HG03565 (cell line): ENCODE measurements around the gene KLHL7.
"Not testable (repeated sequence)": the region's sequence is repeated elsewhere in the genome, so short reads cannot be mapped to it uniquely, and the experiment has no call there.

ENCODE experiments used
- ATAC-seq: cut with Tn5 transposase; IDR thresholded peaks from one replicate; pipeline ENCODE4 v1.9.1; 2021; ENCODE audit warnings: mild to moderate bottlenecking, moderate library complexity; ENCODE audit not compliant: unreplicated experiment

Gene KLHL7

DNA sequence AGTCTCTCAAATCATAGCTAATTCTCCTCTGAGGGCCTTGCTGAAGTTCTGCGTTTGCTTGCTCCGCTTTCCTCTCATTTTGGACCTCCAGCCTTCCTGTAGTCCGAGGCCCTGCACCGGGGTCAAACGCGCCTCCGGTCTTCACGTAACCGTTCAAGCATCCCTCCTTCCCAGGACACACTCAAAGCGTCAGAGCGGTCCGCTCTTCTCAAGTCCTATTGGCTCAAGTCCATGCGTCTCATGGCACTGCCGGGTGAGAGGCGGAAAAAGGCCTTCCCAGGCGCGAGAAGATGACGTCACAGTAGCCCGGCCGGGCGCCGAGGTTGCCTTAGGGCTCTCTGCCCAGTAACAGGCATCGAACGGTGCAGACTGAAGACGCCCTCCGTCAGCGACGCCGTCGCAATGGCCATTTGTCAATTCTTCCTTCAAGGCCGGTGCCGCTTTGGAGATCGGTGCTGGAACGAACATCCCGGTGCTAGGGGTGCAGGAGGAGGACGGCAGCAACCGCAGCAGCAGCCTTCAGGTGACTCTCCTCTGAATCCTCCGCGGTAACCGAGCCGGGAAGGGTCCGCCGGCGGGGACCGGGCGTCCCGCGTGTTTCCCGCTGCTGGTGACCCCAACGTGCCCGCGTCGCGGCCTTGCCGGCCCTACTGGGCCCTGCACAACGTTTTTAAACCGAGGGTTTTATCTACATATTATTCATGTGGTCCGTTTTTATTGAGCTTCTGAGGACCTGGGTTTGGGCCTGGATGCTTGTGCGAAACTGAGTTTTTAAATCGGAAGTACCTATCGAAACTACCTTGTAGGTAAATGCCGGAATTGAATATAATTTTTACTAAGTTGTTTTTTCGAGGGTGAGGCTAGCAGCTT lies 76.3 kb downstream of the KLHL7 start, which contains the start of gene NUP42:
Gene NUP42, plus strand, starts transcription at position 365 of the 870 bp plus-strand sequence. Its CDS starts 38 bp downstream, at position 403.
- peak; percentile 95 for ATAC-seq

DNA sequence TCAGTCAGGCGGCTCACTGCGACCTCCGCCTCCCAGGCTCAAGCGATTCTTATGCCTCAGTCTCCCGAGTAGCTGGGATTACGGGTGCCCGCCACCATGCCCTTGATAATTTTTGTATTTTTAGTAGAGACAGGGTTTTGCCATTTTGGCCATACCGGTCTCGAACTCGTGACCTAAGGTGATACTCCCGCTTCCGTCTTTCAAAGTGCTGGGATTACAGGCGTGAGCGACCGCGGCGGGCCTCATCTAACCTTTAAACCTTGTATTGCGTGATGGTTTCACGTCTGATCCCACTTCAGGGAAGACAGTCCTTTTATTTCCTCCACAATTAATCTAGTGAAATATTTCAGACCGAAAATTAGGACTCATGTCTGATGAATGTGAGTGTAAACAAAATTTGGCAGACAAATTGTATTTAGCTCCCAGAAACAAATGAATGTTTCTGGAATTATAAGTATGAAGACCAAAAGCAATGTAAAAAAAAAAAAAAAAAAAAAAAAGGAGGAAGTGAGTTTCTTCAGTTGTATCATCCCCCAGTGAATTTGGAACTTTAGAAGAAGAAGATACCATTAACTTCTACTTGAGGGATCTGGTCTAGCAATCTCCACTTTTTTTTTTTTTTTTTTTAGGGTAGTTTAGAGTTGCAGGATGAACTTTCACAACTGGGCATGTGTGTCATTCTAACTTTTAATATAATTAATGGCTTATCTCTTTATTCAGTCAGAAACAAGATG lies 77.9 kb downstream of the KLHL7 start:
- no peak for ATAC-seq

DNA sequence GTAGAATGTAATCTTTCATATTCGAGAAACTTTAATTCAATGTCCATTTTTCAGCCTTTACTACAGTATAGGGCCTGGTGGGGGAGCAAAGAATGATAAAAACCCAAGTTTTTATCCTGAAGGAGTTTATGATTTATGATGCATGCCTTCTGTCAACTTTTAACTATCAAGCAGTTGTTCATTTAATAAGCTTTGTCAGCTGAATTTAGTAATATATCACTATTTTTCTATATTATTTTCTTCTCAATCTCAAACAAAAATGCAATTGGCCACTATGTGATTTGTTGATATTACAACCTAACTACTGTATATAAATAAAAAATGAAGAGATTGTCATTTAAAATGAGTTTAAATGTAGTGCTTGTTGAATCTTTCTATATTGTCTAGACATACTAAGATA lies 78.7 kb downstream of the KLHL7 start:
- no peak for ATAC-seq

DNA sequence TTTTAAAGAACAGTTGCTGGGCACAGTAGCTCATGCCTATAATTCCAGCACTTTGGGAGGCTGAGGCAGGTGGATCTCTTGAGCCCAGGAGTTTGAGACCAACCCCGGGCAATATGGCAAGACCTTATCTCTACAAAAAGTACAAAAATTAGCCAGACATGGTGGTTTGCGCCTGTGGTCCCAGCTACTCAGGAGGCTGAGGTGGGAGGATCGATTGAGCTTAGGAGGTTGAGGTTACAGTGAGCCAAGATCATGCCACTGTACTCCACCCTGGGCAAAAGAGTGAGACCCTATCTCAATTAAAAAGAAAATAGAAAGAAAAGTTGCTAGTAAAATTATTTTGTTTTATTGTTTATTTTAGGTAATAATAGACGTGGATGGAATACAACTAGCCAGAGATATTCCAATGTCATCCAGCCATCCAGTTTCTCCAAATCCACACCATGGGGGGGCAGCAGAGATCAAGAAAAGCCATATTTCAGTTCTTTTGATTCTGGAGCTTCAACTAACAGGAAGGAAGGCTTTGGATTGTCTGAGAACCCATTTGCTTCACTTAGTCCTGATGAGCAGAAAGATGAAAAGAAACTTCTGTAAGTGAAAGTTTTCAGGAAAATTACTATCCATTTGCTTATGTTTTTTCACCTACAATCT lies 79.2 kb downstream of the KLHL7 start:
- ATAC-seq = no peak

DNA sequence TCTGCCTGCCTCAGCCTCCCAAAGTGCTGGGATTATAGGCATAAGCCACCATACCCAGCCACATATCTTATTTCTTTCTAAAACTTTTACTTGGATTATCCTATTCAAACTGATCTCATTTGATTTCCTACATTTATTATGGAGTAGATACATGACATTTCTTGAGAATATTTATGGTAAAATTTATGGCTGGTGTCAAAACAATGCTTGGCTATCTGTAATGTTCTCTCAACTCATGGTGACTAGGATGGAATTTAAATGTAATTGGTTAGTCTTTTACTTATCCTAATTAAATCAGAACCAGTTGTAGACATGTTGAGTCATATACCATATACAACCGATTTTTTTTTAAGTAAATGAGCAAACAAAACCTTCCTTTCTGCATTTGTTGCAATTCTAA lies 80.4 kb downstream of the KLHL7 start:
- ATAC-seq = no peak

DNA sequence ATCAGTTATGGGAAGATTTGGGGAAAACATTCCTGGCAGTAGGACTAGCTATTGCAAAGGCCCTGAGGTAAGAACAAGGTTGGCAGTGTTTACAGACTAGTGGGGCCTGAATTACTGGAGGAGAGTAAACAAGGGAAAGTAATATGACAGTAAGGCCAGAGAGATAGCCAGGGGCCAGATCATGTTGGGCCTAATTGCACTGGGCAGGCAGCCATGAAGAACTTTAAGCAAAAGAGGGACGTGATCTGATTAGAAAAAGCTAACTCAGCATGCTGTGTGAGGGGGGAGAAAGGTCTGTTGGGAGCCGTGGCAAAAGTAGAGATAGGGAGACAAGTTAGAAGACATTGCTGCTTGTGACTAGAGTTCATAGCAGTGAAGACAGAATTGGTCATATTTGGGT lies 85.4 kb downstream of the KLHL7 start:
- no peak for ATAC-seq

DNA sequence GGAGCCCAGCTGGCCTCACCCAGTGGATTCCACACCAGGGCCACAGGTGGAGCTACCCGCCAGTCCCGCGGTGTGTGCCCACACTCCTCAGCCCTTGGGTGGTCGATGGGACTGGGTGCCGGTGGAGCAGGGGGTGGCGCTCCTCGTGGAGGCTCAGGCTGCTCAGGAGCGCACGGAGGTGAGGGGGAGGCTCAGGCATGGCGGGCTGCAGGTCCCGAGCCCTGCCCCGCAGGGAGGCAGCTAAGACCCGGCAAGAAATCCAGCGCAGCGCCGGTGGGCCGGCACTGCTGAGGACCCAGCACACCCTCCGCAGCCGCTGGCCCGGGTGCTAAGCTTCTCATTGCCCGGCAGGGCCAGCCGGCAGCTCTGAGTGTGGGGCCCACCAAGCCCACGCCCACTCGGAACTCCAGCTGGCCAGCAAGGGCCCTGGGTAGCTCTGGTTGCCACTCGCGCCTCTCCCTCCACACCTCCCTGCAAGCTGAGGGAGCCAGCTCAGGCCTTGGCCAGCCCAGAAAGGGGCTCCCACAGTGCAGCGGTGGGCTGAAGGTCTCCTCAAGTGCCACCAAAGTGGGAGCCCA lies 88.2 kb downstream of the KLHL7 start:
- not testable (repeated sequence) for ATAC-seq

DNA sequence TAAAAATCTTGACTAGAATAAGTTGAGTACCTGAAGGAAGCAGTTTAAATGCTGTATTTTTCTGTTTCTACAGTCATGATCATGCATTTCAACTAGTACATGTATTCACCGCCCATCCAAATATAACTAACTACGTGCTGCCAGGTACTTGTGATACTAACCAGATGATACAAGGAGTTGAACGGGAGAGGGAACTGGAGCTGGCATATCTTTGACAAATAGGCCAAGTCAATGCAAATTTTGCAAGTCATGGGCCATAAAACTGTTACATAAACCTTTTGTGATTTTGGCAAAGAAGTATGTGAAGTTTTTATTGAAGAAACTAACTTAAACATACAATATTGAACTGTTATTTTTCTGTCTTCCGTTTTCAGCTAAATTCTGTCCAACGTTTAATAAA lies 90.7 kb downstream of the KLHL7 start:
- ATAC-seq = no peak

DNA sequence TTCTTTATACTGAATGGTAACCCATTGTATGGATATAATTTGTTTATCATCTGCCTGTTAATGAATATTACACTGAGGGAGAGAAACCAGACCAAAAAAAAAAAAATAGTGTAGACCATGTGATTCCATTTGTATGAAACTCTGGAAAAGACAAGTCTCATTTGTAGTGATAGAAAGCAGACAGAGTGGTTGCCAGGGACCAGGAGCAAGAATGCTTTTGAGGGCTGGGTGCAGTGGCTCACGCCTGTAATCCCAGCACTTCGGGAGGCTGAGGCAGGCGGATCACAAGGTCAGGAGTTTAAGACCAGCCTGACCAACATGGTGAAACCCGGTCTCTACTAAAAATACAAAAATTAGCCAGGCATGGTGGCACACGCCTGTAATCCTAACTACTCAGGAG lies 92.2 kb downstream of the KLHL7 start:
- ATAC-seq = not testable (repeated sequence)

DNA sequence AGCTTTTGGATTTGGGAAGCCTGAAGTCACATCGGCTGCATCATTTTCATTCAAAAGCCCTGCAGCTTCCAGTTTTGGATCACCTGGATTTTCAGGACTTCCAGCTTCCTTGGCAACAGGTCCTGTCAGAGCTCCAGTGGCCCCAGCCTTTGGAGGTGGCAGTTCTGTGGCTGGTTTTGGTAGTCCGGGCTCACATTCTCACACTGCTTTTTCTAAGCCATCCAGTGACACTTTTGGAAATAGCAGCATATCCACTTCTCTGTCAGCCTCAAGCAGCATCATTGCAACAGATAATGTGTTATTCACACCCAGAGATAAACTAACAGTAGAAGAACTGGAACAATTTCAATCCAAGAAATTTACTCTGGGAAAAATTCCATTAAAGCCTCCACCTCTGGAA lies 94.7 kb downstream of the KLHL7 start:
- ATAC-seq = no peak

DNA sequence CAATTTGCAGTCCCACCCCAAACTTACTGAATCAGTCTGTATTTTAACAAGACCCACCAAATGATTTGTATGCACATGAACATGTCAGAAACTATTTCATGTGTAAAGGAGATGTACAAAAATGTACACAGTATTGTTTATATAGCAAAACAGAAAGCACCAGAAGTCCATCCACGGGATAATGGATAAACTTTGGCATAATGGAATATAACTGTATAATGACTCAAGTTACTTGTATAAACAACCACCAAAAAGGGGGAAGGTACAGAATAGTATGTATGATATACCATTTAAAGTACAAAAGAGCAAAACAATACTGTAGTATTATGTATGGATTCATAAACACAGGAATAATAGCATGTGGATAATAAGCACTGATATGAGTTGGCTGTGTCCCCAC lies 98.7 kb downstream of the KLHL7 start:
- ATAC-seq = no peak

DNA sequence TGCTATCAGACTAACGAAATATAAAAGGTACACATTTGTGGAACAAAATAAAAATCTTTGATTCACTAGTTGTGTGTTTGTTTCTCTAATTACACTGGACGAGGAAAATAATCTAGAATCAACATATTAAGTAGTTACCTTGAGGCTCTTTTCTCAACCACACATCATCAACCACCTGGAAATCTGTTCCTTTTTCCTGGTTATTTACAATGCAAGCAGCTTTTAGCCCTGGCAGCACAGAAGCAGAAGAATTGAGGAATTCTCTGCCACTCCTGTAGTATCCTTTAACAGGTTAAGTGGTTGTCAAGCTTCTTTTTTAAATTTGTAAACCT lies 100.0 kb downstream of the KLHL7 start:
- no peak for ATAC-seq

DNA sequence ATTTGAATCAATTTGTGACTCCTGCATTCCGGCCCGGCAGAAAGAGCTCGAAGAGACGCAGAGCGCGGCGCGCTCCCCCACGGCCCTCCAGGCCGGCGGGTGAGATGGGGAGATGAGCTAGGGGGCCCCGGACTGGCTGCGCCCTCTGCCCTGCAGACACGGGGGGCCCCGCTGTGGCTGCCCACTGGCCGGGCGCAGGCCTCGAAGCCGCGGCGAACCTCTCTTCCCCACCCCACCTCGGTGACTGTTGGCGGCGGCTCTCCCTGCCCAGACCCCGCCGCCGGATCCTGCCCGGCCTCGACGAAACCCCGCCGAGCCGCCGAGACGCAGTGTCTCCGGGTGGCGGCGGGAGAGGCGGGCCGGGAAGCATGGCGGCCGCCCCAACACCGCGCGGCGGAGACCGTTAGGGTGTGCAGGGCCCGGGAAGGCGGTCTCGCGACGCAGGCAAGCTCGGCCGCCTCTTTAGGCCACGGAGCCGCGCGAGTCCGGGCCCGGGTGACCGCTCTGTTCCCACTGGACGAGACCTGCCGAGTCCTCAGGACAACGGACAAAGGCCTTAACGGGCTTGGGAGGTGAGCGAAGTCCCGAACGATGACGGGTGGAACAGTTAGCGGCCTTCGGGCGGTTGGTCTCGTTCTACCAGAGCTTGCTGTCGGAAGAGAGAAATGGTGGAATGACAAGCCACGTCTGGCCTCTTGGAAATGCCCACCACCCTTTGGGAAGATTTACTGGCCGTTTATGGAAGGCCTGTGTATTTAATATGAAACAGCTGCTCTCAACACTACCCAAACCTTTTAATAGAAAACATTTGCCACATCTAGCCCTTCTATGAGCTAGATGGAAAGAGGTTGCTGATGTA lies 100.6 kb downstream of the KLHL7 start:
- ATAC-seq = no peak

DNA sequence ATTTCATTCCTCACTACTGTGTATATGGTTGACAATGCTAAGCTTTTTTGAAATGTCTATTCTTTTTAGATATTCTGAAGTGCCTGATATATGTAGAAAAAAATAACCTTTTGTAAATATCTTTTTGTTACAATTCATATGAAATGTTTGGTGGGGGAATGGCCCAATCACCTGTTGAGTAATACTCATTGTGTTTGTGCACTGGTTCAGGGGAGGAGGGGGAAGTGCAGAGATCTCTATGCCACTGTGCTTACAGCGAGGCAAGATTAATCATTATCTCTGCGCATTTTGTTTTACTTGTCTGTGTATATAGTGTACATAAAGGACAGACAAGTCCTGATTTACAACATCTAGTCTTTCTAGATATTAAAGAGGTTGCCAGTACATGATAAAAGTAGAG lies 101.4 kb downstream of the KLHL7 start:
- ATAC-seq = no peak

DNA sequence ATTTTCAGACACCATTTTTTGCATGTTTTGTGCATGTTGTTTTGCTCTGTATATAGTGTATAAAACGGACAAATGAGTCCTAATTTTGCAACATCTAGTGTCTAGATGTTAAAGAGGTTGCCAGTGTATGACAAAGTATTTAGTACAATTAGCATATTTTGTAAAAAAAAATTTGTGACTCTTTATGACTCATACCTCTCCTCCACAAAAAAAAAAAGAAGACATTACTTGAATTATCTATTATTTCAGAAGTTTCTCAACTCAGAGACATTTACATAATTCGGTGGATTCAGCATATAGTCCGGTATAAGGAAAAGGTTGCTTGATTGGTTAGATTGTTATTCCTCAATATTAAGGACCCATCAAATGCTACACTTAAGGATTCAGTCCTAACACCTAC lies 102.3 kb downstream of the KLHL7 start:
- ATAC-seq = no peak

DNA sequence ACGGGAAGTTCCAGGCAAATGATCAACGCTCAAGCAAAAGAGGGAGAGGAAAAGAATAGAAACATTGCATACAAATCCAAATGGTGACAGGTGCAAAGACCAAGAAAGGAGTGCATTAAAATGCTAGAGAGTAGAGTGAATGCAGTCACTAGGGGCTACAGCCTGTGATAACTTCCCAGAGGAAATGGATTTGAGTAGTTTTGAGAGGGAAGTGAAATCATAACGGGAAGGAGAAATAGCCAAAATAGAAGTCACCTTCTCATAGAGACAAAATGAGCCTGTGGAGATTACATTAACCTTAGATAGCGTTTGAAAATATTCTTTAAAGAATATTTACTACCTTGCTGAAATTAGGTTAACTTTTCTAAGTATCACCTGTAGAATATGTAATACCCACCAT lies 102.7 kb downstream of the KLHL7 start:
- no peak for ATAC-seq

DNA sequence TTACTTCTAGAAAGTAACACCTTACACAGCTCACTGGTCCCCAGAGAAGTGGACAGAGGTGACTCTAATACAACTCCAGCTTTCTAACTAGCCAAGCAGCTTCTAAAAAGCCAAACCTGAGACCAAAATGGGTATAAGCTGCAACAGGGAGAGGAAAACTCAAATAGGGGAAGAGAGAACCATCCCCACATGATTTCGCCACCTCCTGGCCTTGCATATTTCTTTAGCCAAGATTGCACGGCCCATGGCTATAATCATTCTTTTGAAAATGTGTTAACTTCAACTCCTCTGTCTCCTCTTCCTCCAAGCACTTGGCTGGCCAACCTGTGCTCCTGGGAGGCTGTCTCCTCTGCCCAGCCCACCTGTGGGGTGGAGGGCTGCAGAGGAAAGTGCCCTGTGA lies 104.9 kb downstream of the KLHL7 start:
- no peak for ATAC-seq

DNA sequence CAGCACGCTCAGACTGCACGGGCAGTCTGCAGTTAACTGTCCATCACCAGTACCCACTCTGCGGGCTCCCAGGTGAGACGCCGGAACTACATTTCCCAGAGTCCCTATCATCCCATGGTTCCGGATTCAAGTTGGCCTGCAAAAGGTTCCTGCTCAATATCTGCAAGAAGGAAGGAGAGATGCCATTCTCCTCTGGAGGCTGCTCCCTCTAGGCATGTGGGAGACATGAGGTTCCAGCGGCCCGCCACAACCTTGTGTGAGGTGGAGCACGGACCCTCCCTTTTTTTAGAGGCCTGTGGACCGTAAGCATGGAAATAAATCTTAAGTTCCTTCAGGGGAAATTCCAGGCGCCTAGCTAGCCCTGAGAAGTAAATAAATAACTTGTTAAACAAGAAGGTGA lies 106.0 kb downstream of the KLHL7 start:
- no peak for ATAC-seq

DNA sequence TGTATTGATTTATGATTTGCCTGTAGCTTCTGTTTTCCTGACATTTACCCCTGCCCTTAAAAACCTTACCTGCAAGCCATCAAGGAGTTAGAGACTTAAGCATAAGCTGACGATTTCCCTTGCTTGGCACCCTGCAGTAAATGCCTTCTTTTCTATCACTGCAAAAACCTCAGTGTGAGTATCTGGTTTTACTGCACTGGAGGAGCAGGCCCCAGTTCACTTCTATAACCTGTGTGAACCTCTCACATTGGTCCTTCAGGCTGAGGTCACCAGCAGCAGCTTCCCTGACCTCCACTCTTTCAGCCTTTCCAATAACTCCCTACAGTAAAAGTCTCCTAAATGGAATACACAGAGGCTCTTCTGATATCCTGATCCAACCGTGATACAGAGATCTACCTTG lies 106.8 kb downstream of the KLHL7 start:
- ATAC-seq = no peak

DNA sequence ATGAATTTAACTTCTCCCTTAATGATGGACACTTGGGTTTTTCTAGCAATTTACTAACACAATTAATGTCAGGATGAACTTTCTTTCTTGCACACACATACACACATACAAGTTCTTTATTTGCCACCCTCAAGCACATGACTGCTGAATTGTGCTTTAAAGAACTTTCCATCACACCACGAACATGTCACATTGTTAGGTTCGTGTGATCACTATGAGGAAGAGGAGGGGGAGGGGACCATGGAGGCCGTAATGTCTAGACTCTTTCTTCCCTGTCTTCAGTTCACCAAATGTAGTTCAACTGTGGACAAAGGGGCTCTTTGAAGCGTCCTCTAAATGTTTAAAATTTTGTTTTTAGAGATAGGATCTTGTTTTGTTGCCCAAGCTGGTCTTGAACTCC lies 107.3 kb downstream of the KLHL7 start:
- ATAC-seq = no peak

DNA sequence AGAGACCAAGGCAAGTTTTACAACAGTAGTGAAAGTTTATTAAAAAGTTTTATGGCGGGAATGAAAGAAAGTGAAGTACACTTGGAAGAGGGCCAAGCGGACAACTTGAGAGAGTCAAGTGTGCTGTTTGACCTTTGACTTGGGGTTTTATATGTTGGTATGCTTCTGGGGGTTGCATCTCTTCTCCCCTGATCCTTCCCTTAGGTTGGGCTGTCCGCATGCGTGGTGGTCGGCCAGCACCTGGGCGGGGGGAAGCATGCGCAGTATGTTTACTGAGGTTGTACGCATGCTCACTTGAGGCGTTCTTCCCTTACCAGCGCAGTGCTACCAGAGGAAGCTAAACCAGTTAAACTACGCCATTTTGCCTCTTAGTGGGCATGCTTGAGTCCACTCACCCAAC lies 108.2 kb downstream of the KLHL7 start:
- no peak for ATAC-seq
